ENCODE results near the gene VAV2. TPM values are rescaled to one million over a fixed set of nuclear protein-coding genes. Genes with fewer than 3 reads are reported as not detected.

VAV2 gene
- total RNA-seq, 4 donors from 2014 or later, result 10.3 to 20.1 (median 13.1) TPM

GRCh38 chr9:133981958-133982681 is 10.0 kb downstream of the VAV2 start:
- 80 to 82% methylated on average over 28 of the region's 28 CpGs for WGBS, 2 donors
- Histone ChIP-seq H3K4me1 (peaks cover 0 to 50% (median 21%) of the 10 kb centered on the region in 4 donors), H3K36me3 (no peaks in the 10 kb centered on the region), H3K4me3 (no peak overlapping the region), H3K9me3 (no peaks in the 10 kb centered on the region), H3K27me3 (no peaks in the 10 kb centered on the region), H3K27ac (no peak overlapping the region)
- TF ChIP-seq EP300 (IDR thresholded peaks at IDR 0.05) (no peak), POLR2A (IDR thresholded peaks at IDR 0.05) (no peak), CTCF (IDR thresholded peaks at IDR 0.05) (no peak)
- no peak for DNase-seq (ENCODE audit: low spot score in 2 of 2)

- Histone ChIP-seq H3K36me3 (no peaks in the 10 kb centered on the region), H3K4me1 (peaks cover 0 to 56% (median 21%) of the 10 kb centered on the region in 4 donors), H3K27ac (no peak overlapping the region), H3K27me3 (no peaks in the 10 kb centered on the region), H3K9me3 (no peaks in the 10 kb centered on the region), H3K4me3 (no peak overlapping the region)
- WGBS, 2 donors, result 81 to 83% methylated on average over 12 to 14 of the region's 14 CpGs
- DNase-seq (ENCODE audit: low spot score in 2 of 2), result no peak
- TF ChIP-seq EP300 (IDR thresholded peaks at IDR 0.05) (no peak), POLR2A (IDR thresholded peaks at IDR 0.05) (no peak), CTCF (IDR thresholded peaks at IDR 0.05) (no peak)
These were observed 10.6 kb downstream of the VAV2 start for GRCh38 chr9:133981589-133981957.

GRCh38 chr9:133980864-133981588 is 11.1 kb downstream of the VAV2 start:
- H3K36me3 ChIP-seq, result no peaks in the 10 kb centered on the region
- no peaks in the 10 kb centered on the region for H3K9me3 ChIP-seq
- no peak for DNase-seq (ENCODE audit: low spot score in 2 of 2)
- no peaks in the 10 kb centered on the region for H3K27me3 ChIP-seq
- no peak overlapping the region for H3K27ac ChIP-seq
- peaks cover 0 to 61% (median 21%) of the 10 kb centered on the region in 4 donors for H3K4me1 ChIP-seq
- 92% methylated on average over 23 to 25 of the region's 25 CpGs for WGBS, 2 donors
- TF ChIP-seq POLR2A (IDR thresholded peaks at IDR 0.05) (no peak), CTCF (IDR thresholded peaks at IDR 0.05) (no peak), EP300 (IDR thresholded peaks at IDR 0.05) (no peak)
- no peak overlapping the region for H3K4me3 ChIP-seq

- no peak for DNase-seq (ENCODE audit: low spot score in 2 of 2)
- Histone ChIP-seq H3K27ac (peak overlapping the region in 2 of 4 donors; percentile 47 to 60), H3K9me3 (no peaks in the 10 kb centered on the region), H3K27me3 (no peaks in the 10 kb centered on the region), H3K36me3 (no peaks in the 10 kb centered on the region), H3K4me3 (no peak overlapping the region), H3K4me1 (peaks cover 0 to 61% (median 21%) of the 10 kb centered on the region in 4 donors)
- 77 to 88% methylated on average over 21 to 22 of the region's 22 CpGs for WGBS, 2 donors
- TF ChIP-seq EP300 (IDR thresholded peaks at IDR 0.05), result no peak
- TF ChIP-seq POLR2A (IDR thresholded peaks at IDR 0.05), result no peak
- TF ChIP-seq CTCF (IDR thresholded peaks at IDR 0.05), result no peak
These were observed 11.9 kb downstream of the VAV2 start for GRCh38 chr9:133979921-133980863.

All from tibial nerve (tissue), 4 donors.